Psoas muscle (tissue), 8 donors: ENCODE data around the gene MAP7D1. TPM values are rescaled to one million over a fixed set of nuclear protein-coding genes. Genes with fewer than 3 reads are reported as not detected.

Experiments
- ATAC-seq, 4 donors: fragments of 200-7000 bp; cut with Tn5 transposase; one replicate each; pipeline ENCODE4 v1.9.1; 2020; ENCODE audit warnings: moderate library complexity in 3 of 4, mild to moderate bottlenecking in 2 of 4
- DNase-seq, 2 donors: peaks; one replicate each; pipeline ENCODE4 v3.0.0-alpha.2; 2020
- H3K27ac ChIP-seq: fragments of 200-600 bp; one replicate; pipeline ENCODE4 v1.8.0; 2022
- H3K27me3 ChIP-seq, 3 donors: fragments of 200-600 bp in 1 of 3; one replicate each; pipeline versions ENCODE4 v1.6.1 to v1.8.0; 2013 to 2022; ENCODE audit warnings: low read length in 2 of 3, mild to moderate bottlenecking in 2 of 3, moderate library complexity in 1 of 3; ENCODE audit not compliant: insufficient read depth in 3 of 3
- H3K36me3 ChIP-seq, 2 donors: fragments of 200-600 bp in 1 of 2; one replicate each; pipeline versions ENCODE4 v1.6.1 to v1.8.0; 2013 to 2022; ENCODE audit warnings: low read depth in 1 of 2, mild to moderate bottlenecking in 1 of 2, moderate library complexity in 1 of 2; ENCODE audit not compliant: insufficient read depth in 1 of 2
- H3K4me1 ChIP-seq: fragments of 200-600 bp; one replicate; pipeline ENCODE4 v1.8.0; 2022
- H3K4me3 ChIP-seq: fragments of 200-600 bp; one replicate; pipeline ENCODE4 v1.8.0; 2022; ENCODE audit warnings: mild to moderate bottlenecking
- H3K9me3 ChIP-seq: fragments of 200-600 bp; one replicate; pipeline ENCODE4 v1.8.0; 2022
- CTCF ChIP-seq: fragments of 200-600 bp; IDR thresholded peaks from one replicate; pipeline ENCODE4 v1.8.0; 2022; ENCODE audit warnings: antibody characterized with exemption
- WGBS, 3 donors: extraction: QIAGEN DNeasy Blood & Tissue Kit; methylation state at CpG; one replicate each; pipeline versions ENCODE4 v1.1.6 to v1.1.7; 2013; 5-methylcytosine and 5-hydroxymethylcytosine counted together
- intact Hi-C, 2 donors: fragments of 100-400 bp; cut with DNase I; formaldehyde crosslinking; loops; one replicate each; pipeline versions ENCODE4 v1.11.0 to v1.14.2; 2022
- polyA plus RNA-seq, 3 donors: library from polyadenylated mRNA; stranded (reverse); fragments of 200-250 nt; gene quantifications; one replicate each; pipeline ENCODE4 v1.2.3, GENCODE V29; 2013
- total RNA-seq, 4 donors: library from RNA; stranded (reverse); fragmentation: NEBNext Ultra II Directional in 2 of 4; extraction: Animal tissue kit (Norgen Biotek cat#: 25700) in 2 of 4; gene quantifications; one replicate each; pipeline versions ENCODE4 v1.2.1 to v1.2.4, GENCODE V29; 2021 to 2023
- donor health status: healthy with polysubstance abuse.
- donor health status: DM: no; HTN: no; CAD: no; lungs with moderate emphysema.
- donor health status: Bipolar disorder and iron deficiency.
- donor health status: healthy.
- donor health status: DM: yes; HTN: yes; CAD: no.
- donor health status: DM: no; HTN: no; CAD: no.
- donor health status: DM: no; HTN: no; CAD: no.
- donor health status: DM: yes; HTN: yes; CAD: no.

The MAP7D1 gene
- total and polyA plus RNA-seq, 7 donors = 117 to 342 (median 212) TPM

- H3K9me3 ChIP-seq = no peaks in the 10 kb centered on the region
- H3K4me1 ChIP-seq = peaks cover 63% of the 10 kb centered on the region
- H3K27ac ChIP-seq = peak overlapping the region; percentile 94
- DNase-seq (no peak), ATAC-seq (no peak)
- H3K4me3 ChIP-seq = peak overlapping the region; percentile 61
- 75 to 87% (median 83%) methylated on average over 10 of the region's 10 CpGs for WGBS, 3 donors
- no peaks in the 10 kb centered on the region for H3K36me3 ChIP-seq
- TF ChIP-seq CTCF = no peak
- no peaks in the 10 kb centered on the region for H3K27me3 ChIP-seq
- intact Hi-C loops = loop anchor here (5.0 to 10.0 kb wide), 5 partner anchors 62 to 1865 kb away; partner anchors contain the start of genes STK40 (in 1 of the 2) and THRAP3 (in 1 of the 2)
Measured at GRCh38 chr1:36159614-36160387, 3.8 kb downstream of the MAP7D1 start.

GRCh38 chr1:36160388-36160948 is 4.5 kb downstream of the MAP7D1 start:
- 43 to 49% (median 48%) methylated on average over 4 of the region's 4 CpGs for WGBS, 3 donors
- Histone ChIP-seq H3K4me1 (peaks cover 67% of the 10 kb centered on the region), H3K4me3 (peak overlapping the region; percentile 61), H3K36me3 (no peaks in the 10 kb centered on the region), H3K9me3 (no peaks in the 10 kb centered on the region), H3K27me3 (no peaks in the 10 kb centered on the region), H3K27ac (peak overlapping the region; percentile 94)
- intact Hi-C loops = loop anchor here in 1 of 2 donors (10.0 kb wide), 1 partner anchor 1864 kb away; no protein-coding TSS in a partner anchor
- no peak for TF ChIP-seq CTCF
- ATAC-seq (no peak), DNase-seq (no peak)

GRCh38 chr1:36160949-36161485 is 5.1 kb downstream of the MAP7D1 start:
- Histone ChIP-seq H3K4me1 (peaks cover 73% of the 10 kb centered on the region), H3K27me3 (no peaks in the 10 kb centered on the region), H3K9me3 (no peaks in the 10 kb centered on the region), H3K4me3 (peak overlapping the region; percentile 61), H3K36me3 (no peaks in the 10 kb centered on the region), H3K27ac (peak overlapping the region; percentile 94)
- ATAC-seq (peak; percentile 25 to 39 (median 34)), DNase-seq (peak; percentile 71 to 83)
- intact Hi-C loops = loop anchor here in 1 of 2 donors (10.0 kb wide), 1 partner anchor 1864 kb away; no protein-coding TSS in a partner anchor
- peak; percentile 28 for TF ChIP-seq CTCF
- 2 to 8% (median 5%) methylated on average over 12 of the region's 12 CpGs for WGBS, 3 donors

DNA sequence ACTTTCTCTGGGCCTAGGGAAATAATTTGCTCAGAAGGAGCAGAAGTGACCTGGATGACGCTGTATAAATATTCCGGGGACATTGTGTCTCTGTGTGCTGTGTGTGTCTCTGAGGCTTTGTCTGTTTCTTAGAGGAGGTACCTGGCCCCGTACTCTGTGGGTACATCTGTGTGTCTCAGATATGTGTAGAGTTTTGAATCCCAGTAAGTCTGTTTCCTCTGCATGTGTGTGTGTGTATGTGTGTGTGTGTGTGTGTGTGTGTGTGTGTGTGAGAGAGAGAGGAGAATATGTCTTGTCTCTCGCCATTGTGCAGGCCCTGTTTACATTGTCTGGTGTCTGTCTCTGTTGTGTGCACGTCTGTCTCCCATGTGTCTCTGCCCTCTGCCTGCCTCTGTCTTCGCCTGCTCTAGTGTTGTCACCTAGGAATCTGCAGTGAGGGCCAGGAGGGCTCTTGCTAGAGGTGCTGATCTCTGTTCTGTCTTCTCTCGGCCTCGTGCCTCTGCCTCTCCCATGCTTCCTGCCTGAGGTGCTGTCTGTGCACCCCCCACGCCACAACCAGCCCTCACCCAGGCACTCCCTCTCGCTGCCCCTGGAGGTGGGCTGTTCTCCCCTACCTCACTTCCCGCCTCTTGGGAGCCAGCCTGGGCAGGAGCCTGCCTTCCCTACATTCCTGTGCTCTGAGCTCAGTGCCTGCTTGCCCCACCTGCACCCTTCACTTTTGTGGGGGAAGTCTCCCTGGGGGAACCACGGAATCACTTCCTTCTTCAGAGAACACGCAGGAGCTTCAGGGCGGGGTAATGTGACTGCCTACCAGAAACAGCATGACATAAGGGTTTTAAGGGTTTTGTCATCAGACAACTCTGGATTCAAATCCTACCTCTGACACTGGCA is 5.9 kb downstream of the MAP7D1 start:
- 12 to 30% (median 17%) methylated on average over 13 to 14 of the region's 14 CpGs for WGBS, 3 donors
- Histone ChIP-seq H3K9me3 (no peaks in the 10 kb centered on the region), H3K36me3 (no peaks in the 10 kb centered on the region), H3K27ac (peak overlapping the region; percentile 94), H3K4me1 (peaks cover 81% of the 10 kb centered on the region), H3K4me3 (peak overlapping the region; percentile 61), H3K27me3 (no peaks in the 10 kb centered on the region)
- ATAC-seq (peak; percentile 36 to 72 (median 50)), DNase-seq (peak in 1 of 2 donors; percentile 32)
- intact Hi-C loops = loop anchor here in 1 of 2 donors (10.0 kb wide), 1 partner anchor 1863 kb away; no protein-coding TSS in a partner anchor
- no peak for TF ChIP-seq CTCF
